Measurements from ENCODE around the gene SEMA3G.

SEMA3G gene

DNA sequence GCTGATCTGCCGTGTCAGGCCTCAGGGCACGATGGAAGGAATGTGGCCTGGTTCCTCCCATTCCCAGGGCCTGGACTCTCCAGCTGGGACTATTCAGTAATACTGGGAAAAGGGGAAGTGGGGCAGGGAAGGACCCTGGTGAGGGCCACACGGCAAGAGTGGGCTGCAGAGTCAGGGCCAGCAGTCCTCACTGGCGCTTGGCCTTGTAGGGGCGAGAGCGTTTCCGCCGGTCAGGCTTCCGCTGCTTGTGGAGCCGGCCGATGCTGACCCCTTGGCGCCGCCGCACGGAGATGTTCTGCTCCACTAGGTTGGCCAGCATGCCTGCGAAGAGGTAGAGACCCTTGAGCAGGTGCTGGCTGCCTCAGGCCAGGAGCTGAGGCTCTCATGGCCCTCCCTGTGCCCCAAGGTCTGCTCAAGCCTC lies 42.8 kb downstream of the SEMA3G start:
- Histone ChIP-seq H3K36me3 (peaks cover 100% of the 10 kb centered on the region), H3K27ac (no peak overlapping the region), H3K4me1 (ENCODE audit: control insufficient read depth in 1 of 2, insufficient read depth in 1 of 2, low read depth in 1 of 2, low read length in 1 of 2) (no peaks in the 10 kb centered on the region), H3K9me3 (no peaks in the 10 kb centered on the region), H3K27me3 (no peaks in the 10 kb centered on the region), H3K4me3 (ENCODE audit: low read depth in 1 of 2, low read length in 1 of 2) (no peak overlapping the region)
- TF ChIP-seq, protein P1, sequence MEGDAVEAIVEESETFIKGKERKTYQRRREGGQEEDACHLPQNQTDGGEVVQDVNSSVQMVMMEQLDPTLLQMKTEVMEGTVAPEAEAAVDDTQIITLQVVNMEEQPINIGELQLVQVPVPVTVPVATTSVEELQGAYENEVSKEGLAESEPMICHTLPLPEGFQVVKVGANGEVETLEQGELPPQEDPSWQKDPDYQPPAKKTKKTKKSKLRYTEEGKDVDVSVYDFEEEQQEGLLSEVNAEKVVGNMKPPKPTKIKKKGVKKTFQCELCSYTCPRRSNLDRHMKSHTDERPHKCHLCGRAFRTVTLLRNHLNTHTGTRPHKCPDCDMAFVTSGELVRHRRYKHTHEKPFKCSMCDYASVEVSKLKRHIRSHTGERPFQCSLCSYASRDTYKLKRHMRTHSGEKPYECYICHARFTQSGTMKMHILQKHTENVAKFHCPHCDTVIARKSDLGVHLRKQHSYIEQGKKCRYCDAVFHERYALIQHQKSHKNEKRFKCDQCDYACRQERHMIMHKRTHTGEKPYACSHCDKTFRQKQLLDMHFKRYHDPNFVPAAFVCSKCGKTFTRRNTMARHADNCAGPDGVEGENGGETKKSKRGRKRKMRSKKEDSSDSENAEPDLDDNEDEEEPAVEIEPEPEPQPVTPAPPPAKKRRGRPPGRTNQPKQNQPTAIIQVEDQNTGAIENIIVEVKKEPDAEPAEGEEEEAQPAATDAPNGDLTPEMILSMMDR (IDR thresholded peaks at IDR 0.05) = no peak

DNA sequence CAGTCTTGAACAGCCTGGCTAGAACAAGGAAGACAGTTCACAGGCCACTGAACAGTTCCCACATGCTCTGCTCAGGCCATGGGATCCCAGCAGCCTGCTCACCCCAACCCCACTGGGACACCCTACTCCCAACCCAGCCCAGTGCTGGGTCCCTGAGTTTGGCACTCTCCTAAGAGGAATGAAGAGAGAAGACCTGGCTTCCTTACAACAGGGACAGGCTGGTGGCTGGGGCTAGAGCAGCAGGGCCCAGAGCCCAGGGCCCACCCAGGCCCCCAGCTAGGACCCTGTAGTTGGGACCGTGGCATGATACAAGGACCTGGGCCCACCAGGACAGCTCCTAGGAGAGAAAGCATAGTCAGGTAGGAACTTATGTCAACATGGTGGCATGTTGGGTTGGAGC lies 43.4 kb downstream of the SEMA3G start:
- Histone ChIP-seq H3K9me3 (no peaks in the 10 kb centered on the region), H3K27me3 (no peaks in the 10 kb centered on the region), H3K4me3 (ENCODE audit: low read depth in 1 of 2, low read length in 1 of 2) (no peak overlapping the region), H3K27ac (no peak overlapping the region), H3K36me3 (peaks cover 100% of the 10 kb centered on the region), H3K4me1 (ENCODE audit: control insufficient read depth in 1 of 2, insufficient read depth in 1 of 2, low read depth in 1 of 2, low read length in 1 of 2) (no peaks in the 10 kb centered on the region)
- TF ChIP-seq, protein P1 (IDR thresholded peaks at IDR 0.05) = no peak

DNA sequence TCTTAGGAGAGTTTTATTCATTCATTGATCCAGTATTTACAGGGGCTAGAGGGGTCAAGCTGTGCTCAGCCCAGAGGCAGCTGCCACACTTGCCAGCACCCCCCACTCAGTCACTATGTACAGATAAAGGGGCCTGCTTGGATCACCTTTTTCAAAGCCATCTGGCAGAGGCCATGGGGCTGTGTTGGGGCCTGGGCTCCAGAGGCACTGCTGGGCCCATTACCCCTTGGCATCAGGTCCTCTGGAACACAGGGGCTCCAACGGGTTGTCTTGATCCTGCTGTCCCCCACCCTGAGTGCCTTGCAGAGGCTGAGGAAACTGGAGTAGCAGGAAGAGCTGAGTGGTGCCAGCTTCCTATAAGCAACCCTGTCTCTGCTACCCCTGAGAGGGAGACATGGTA lies 43.9 kb downstream of the SEMA3G start:
- no peak overlapping the region for H3K4me3 ChIP-seq (ENCODE audit: low read depth in 1 of 2, low read length in 1 of 2)
- H3K4me1 ChIP-seq (ENCODE audit: control insufficient read depth in 1 of 2, insufficient read depth in 1 of 2, low read depth in 1 of 2, low read length in 1 of 2) = no peaks in the 10 kb centered on the region
- H3K9me3 ChIP-seq = no peaks in the 10 kb centered on the region
- H3K27ac ChIP-seq = no peak overlapping the region
- peaks cover 100% of the 10 kb centered on the region for H3K36me3 ChIP-seq
- TF ChIP-seq, protein P1 (IDR thresholded peaks at IDR 0.05) = no peak
- no peaks in the 10 kb centered on the region for H3K27me3 ChIP-seq

DNA sequence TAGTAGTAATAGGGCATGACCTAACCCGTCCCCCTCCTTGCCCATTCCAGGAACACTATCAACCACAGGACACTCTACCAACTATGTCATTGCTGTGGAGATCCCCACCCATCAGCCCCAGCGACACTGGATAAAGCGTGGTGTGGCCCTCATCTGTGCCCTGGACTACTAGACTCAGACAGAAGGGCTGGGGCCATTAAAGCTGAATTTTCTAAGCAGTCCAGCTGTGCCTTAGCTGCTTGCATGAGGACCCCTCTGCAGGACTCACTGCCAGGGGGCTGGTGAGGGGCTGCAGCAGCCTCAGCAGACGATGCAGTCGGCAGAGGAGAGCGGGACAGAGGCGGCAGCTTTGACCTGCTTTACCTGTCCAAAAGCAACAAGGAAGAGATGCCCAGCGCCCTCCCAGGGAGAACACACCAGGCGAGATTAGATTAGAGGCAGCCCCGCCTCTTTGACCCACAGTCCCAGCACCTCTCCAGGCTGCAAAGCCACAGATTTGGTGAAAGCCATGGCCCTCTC lies 44.6 kb downstream of the SEMA3G start:
- Histone ChIP-seq H3K9me3 (no peaks in the 10 kb centered on the region), H3K27ac (no peak overlapping the region), H3K4me3 (ENCODE audit: low read depth in 1 of 2, low read length in 1 of 2) (no peak overlapping the region), H3K27me3 (no peaks in the 10 kb centered on the region), H3K36me3 (peaks cover 98% of the 10 kb centered on the region), H3K4me1 (ENCODE audit: control insufficient read depth in 1 of 2, insufficient read depth in 1 of 2, low read depth in 1 of 2, low read length in 1 of 2) (no peaks in the 10 kb centered on the region)
- TF ChIP-seq, protein P1 (IDR thresholded peaks at IDR 0.05) = no peak

DNA sequence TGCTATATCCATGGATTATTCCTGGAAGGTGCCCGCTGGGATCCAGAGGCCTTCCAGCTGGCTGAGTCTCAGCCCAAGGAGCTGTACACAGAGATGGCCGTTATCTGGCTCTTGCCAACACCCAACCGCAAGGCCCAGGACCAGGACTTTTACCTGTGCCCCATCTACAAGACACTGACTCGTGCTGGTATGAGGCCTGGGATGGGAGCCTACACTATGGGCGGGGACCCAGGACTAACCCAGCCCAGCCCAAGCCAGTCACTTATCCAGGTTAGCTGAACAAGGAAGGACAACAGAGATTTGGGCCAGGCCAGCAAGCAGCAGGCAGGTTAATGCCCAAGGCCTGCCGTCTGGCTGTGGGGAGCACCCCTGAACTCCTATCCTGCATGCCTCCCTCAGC lies 45.3 kb downstream of the SEMA3G start:
- peaks cover 98% of the 10 kb centered on the region for H3K36me3 ChIP-seq
- H3K27me3 ChIP-seq = no peaks in the 10 kb centered on the region
- no peaks in the 10 kb centered on the region for H3K4me1 ChIP-seq (ENCODE audit: control insufficient read depth in 1 of 2, insufficient read depth in 1 of 2, low read depth in 1 of 2, low read length in 1 of 2)
- H3K9me3 ChIP-seq = no peaks in the 10 kb centered on the region
- no peak overlapping the region for H3K4me3 ChIP-seq (ENCODE audit: low read depth in 1 of 2, low read length in 1 of 2)
- TF ChIP-seq, protein P1 (IDR thresholded peaks at IDR 0.05) = no peak
- no peak overlapping the region for H3K27ac ChIP-seq

DNA sequence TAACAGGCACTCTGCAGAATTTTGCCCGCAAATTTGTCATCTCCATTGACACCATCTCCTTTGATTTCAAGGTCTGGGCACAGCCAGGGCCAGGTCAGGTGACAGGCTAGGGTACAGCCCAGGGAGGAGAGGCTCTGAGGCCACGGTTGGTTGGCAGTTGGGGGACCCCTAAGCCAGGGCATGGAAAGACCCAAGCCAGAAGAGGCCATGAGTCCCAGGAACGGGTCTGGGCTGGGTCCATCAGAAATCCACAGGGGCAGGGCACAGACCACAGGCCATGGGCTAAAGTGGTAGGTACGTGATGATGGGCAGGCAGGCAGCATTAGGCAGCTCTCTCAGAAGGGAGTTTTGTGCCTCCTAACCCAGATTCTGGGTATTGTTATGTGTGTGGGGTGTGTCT lies 45.8 kb downstream of the SEMA3G start:
- no peak overlapping the region for H3K27ac ChIP-seq
- no peak overlapping the region for H3K4me3 ChIP-seq (ENCODE audit: low read depth in 1 of 2, low read length in 1 of 2)
- no peaks in the 10 kb centered on the region for H3K27me3 ChIP-seq
- peaks cover 98% of the 10 kb centered on the region for H3K36me3 ChIP-seq
- no peaks in the 10 kb centered on the region for H3K4me1 ChIP-seq (ENCODE audit: control insufficient read depth in 1 of 2, insufficient read depth in 1 of 2, low read depth in 1 of 2, low read length in 1 of 2)
- H3K9me3 ChIP-seq = no peaks in the 10 kb centered on the region
- TF ChIP-seq, protein P1 (IDR thresholded peaks at IDR 0.05) = no peak
